ENCODE results near the gene HOXB5. TPM values are rescaled to one million over a fixed set of nuclear protein-coding genes. Genes with fewer than 3 reads are reported as not detected.

The HOXB5 gene
- total RNA-seq, 1 experiment from 2014 or later = not detected

- Histone ChIP-seq H2AFZ (ENCODE audit: low read length) (no peak overlapping the region), H3K9me2 (replicated peaks; ENCODE audit: insufficient read depth, low read length) (no peaks in the 10 kb centered on the region), H3K4me2 (ENCODE audit: low read depth, low read length, poor library complexity, severe bottlenecking) (no peak overlapping the region), H4K20me1 (ENCODE audit: insufficient read depth, low read depth, low read length) (no peaks in the 10 kb centered on the region), H3K27ac (ENCODE audit: low read length) (no peak overlapping the region), H3K79me2 (ENCODE audit: low read length) (no peaks in the 10 kb centered on the region), H3K36me3 (ENCODE audit: insufficient read depth, low read length) (no peaks in the 10 kb centered on the region), H3K4me1 (ENCODE audit: low read length) (no peaks in the 10 kb centered on the region), H3K27me3 (ENCODE audit: low read length) (no peaks in the 10 kb centered on the region), H3K9ac (ENCODE audit: low read length) (no peak overlapping the region), H3K9me3 (ENCODE audit: low read length) (no peaks in the 10 kb centered on the region), H3K4me3 (ENCODE audit: low read length) (no peak overlapping the region)
- no peak for DNase-seq
These were observed 42.9 kb downstream of the HOXB5 start for GRCh38 chr17:48550502-48551213.

- no peaks in the 10 kb centered on the region for H3K79me2 ChIP-seq (ENCODE audit: low read length)
- H3K9ac ChIP-seq (ENCODE audit: low read length) = no peak overlapping the region
These were observed 43.6 kb downstream of the HOXB5 start for GRCh38 chr17:48549914-48550501.

GRCh38 chr17:48549281-48549630, 44.3 kb downstream of the HOXB5 start:
- Histone ChIP-seq H3K4me1 (ENCODE audit: low read length) (no peaks in the 10 kb centered on the region), H3K9ac (ENCODE audit: low read length) (no peak overlapping the region), H3K4me2 (ENCODE audit: low read depth, low read length, poor library complexity, severe bottlenecking) (no peak overlapping the region), H3K36me3 (ENCODE audit: insufficient read depth, low read length) (no peaks in the 10 kb centered on the region), H3K9me2 (replicated peaks; ENCODE audit: insufficient read depth, low read length) (no peaks in the 10 kb centered on the region), H2AFZ (ENCODE audit: low read length) (no peak overlapping the region), H3K27me3 (ENCODE audit: low read length) (no peaks in the 10 kb centered on the region), H3K27ac (ENCODE audit: low read length) (no peak overlapping the region), H3K9me3 (ENCODE audit: low read length) (no peaks in the 10 kb centered on the region), H3K79me2 (ENCODE audit: low read length) (no peaks in the 10 kb centered on the region), H3K4me3 (ENCODE audit: low read length) (no peak overlapping the region), H4K20me1 (ENCODE audit: insufficient read depth, low read depth, low read length) (no peaks in the 10 kb centered on the region)
- no peak for DNase-seq

More at GRCh38 chr17:48549914-48550501, 43.6 kb downstream of the HOXB5 start:
- H2AFZ ChIP-seq (ENCODE audit: low read length) = no peak overlapping the region
- H3K9me2 ChIP-seq (replicated peaks; ENCODE audit: insufficient read depth, low read length) = no peaks in the 10 kb centered on the region
- H3K4me3 ChIP-seq (ENCODE audit: low read length) = no peak overlapping the region
- H3K9me3 ChIP-seq (ENCODE audit: low read length) = no peaks in the 10 kb centered on the region
- no peaks in the 10 kb centered on the region for H3K27me3 ChIP-seq (ENCODE audit: low read length)
- H3K27ac ChIP-seq (ENCODE audit: low read length) = no peak overlapping the region
- no peaks in the 10 kb centered on the region for H3K36me3 ChIP-seq (ENCODE audit: insufficient read depth, low read length)
- no peak for DNase-seq
- H4K20me1 ChIP-seq (ENCODE audit: insufficient read depth, low read depth, low read length) = no peaks in the 10 kb centered on the region
- H3K4me2 ChIP-seq (ENCODE audit: low read depth, low read length, poor library complexity, severe bottlenecking) = no peak overlapping the region
- H3K4me1 ChIP-seq (ENCODE audit: low read length) = no peaks in the 10 kb centered on the region

- Histone ChIP-seq H3K4me3 (ENCODE audit: low read length) (no peak overlapping the region), H3K27me3 (ENCODE audit: low read length) (no peaks in the 10 kb centered on the region), H3K9me2 (replicated peaks; ENCODE audit: insufficient read depth, low read length) (no peaks in the 10 kb centered on the region), H4K20me1 (ENCODE audit: insufficient read depth, low read depth, low read length) (no peaks in the 10 kb centered on the region), H3K9ac (ENCODE audit: low read length) (no peak overlapping the region), H3K79me2 (ENCODE audit: low read length) (no peaks in the 10 kb centered on the region), H3K27ac (ENCODE audit: low read length) (no peak overlapping the region), H3K36me3 (ENCODE audit: insufficient read depth, low read length) (no peaks in the 10 kb centered on the region), H2AFZ (ENCODE audit: low read length) (no peak overlapping the region), H3K4me2 (ENCODE audit: low read depth, low read length, poor library complexity, severe bottlenecking) (no peak overlapping the region), H3K9me3 (ENCODE audit: low read length) (no peaks in the 10 kb centered on the region), H3K4me1 (ENCODE audit: low read length) (no peaks in the 10 kb centered on the region)
- no peak for DNase-seq
These were observed 44.9 kb downstream of the HOXB5 start for GRCh38 chr17:48548523-48549280.

GRCh38 chr17:48547808-48548522, 45.6 kb downstream of the HOXB5 start:
- H3K79me2 ChIP-seq (ENCODE audit: low read length) = no peaks in the 10 kb centered on the region
- H3K4me2 ChIP-seq (ENCODE audit: low read depth, low read length, poor library complexity, severe bottlenecking) = no peak overlapping the region
- no peak overlapping the region for H3K27ac ChIP-seq (ENCODE audit: low read length)
- no peaks in the 10 kb centered on the region for H3K36me3 ChIP-seq (ENCODE audit: insufficient read depth, low read length)
- no peak overlapping the region for H2AFZ ChIP-seq (ENCODE audit: low read length)
- H3K4me1 ChIP-seq (ENCODE audit: low read length) = no peaks in the 10 kb centered on the region
- no peak overlapping the region for H3K9ac ChIP-seq (ENCODE audit: low read length)
- H3K4me3 ChIP-seq (ENCODE audit: low read length) = no peak overlapping the region
- H3K9me3 ChIP-seq (ENCODE audit: low read length) = no peaks in the 10 kb centered on the region
- DNase-seq = no peak
- H4K20me1 ChIP-seq (ENCODE audit: insufficient read depth, low read depth, low read length) = no peaks in the 10 kb centered on the region
- no peaks in the 10 kb centered on the region for H3K9me2 ChIP-seq (replicated peaks; ENCODE audit: insufficient read depth, low read length)
- no peaks in the 10 kb centered on the region for H3K27me3 ChIP-seq (ENCODE audit: low read length)

- Histone ChIP-seq H3K9ac (ENCODE audit: low read length) (no peak overlapping the region), H3K36me3 (ENCODE audit: insufficient read depth, low read length) (no peaks in the 10 kb centered on the region), H3K27ac (ENCODE audit: low read length) (no peak overlapping the region), H3K9me3 (ENCODE audit: low read length) (no peaks in the 10 kb centered on the region), H2AFZ (ENCODE audit: low read length) (no peak overlapping the region), H3K4me1 (ENCODE audit: low read length) (no peaks in the 10 kb centered on the region), H4K20me1 (ENCODE audit: insufficient read depth, low read depth, low read length) (no peaks in the 10 kb centered on the region), H3K79me2 (ENCODE audit: low read length) (no peaks in the 10 kb centered on the region), H3K4me3 (ENCODE audit: low read length) (no peak overlapping the region), H3K4me2 (ENCODE audit: low read depth, low read length, poor library complexity, severe bottlenecking) (no peak overlapping the region), H3K27me3 (ENCODE audit: low read length) (no peaks in the 10 kb centered on the region), H3K9me2 (replicated peaks; ENCODE audit: insufficient read depth, low read length) (no peaks in the 10 kb centered on the region)
- DNase-seq = no peak
These were observed 46.4 kb downstream of the HOXB5 start for GRCh38 chr17:48546924-48547807.

- Histone ChIP-seq H3K9me3 (ENCODE audit: low read length) (no peaks in the 10 kb centered on the region), H4K20me1 (ENCODE audit: insufficient read depth, low read depth, low read length) (no peaks in the 10 kb centered on the region), H3K27ac (ENCODE audit: low read length) (no peak overlapping the region), H3K36me3 (ENCODE audit: insufficient read depth, low read length) (no peaks in the 10 kb centered on the region), H3K4me3 (ENCODE audit: low read length) (no peak overlapping the region), H3K4me2 (ENCODE audit: low read depth, low read length, poor library complexity, severe bottlenecking) (no peak overlapping the region), H3K9me2 (replicated peaks; ENCODE audit: insufficient read depth, low read length) (no peaks in the 10 kb centered on the region), H3K9ac (ENCODE audit: low read length) (no peak overlapping the region), H3K27me3 (ENCODE audit: low read length) (no peaks in the 10 kb centered on the region), H2AFZ (ENCODE audit: low read length) (no peak overlapping the region), H3K4me1 (ENCODE audit: low read length) (no peaks in the 10 kb centered on the region), H3K79me2 (ENCODE audit: low read length) (no peaks in the 10 kb centered on the region)
- DNase-seq = no peak
These were observed 47.2 kb downstream of the HOXB5 start for GRCh38 chr17:48546137-48546923.
